ENCODE results near the gene NXPE4.
"Not testable (repeated sequence)": the region's sequence is repeated elsewhere in the genome, so short reads cannot be mapped to it uniquely, and the experiment has no call there.

NXPE4 gene

DNA sequence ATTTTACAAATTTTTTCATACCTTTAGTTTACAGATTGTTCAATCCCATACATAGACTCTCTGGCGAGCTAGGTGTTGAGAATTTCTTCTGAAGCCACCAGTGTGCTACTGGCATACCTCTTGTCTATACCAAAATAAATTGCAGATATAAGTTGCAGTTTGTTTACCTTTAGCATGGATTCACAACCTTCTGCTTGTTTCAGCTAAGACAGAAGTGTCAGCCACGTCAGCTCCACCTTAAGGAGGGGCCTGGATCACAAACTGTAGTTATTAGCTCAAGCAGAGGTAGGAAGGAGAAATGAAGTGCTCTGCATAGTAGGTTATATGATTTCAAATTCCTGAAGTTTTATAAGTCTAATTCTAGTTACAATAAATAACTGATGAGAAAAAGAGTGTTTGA, at the start of gene NXPE4:
Gene NXPE4 (minus strand): TSS at position 216 of the 400 bp plus-strand sequence. CDS start 1,027 bp downstream, outside the sequence.
- no peak for DNase-seq (ENCODE audit: low read depth)

- DNase-seq (ENCODE audit: low read depth), result not testable (repeated sequence)
Observed at GRCh38 chr11:114639440-114639839, 43.9 kb upstream of the NXPE4 start.

DNA sequence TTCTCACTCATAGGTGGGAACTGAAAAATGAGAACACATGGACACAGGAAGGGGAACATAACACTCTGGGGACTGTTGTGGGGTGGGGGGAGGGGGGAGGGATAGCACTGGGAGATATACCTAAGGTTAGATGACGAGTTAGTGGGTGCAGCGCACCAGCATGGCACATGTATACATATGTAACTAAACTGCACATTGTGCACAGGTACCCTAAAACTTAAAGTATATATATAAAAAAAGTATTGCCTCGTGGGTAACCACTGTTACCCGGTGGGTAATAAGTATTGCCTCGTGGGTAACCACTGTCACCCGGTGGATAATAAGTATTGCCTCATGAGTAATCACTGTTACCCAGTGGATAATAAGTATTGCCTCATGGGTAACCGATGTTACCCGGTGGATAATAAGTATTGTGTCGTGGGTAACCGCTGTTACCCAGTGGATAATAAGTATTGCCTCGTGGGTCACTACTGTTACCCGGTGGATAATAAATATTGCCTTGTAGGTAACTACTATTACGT, 35.9 kb upstream of the NXPE4 start:
- DNase-seq (ENCODE audit: low read depth), result not testable (repeated sequence)

- no peak for DNase-seq (ENCODE audit: low read depth)
Observed at GRCh38 chr11:114625294-114625693, 29.7 kb upstream of the NXPE4 start.

DNA sequence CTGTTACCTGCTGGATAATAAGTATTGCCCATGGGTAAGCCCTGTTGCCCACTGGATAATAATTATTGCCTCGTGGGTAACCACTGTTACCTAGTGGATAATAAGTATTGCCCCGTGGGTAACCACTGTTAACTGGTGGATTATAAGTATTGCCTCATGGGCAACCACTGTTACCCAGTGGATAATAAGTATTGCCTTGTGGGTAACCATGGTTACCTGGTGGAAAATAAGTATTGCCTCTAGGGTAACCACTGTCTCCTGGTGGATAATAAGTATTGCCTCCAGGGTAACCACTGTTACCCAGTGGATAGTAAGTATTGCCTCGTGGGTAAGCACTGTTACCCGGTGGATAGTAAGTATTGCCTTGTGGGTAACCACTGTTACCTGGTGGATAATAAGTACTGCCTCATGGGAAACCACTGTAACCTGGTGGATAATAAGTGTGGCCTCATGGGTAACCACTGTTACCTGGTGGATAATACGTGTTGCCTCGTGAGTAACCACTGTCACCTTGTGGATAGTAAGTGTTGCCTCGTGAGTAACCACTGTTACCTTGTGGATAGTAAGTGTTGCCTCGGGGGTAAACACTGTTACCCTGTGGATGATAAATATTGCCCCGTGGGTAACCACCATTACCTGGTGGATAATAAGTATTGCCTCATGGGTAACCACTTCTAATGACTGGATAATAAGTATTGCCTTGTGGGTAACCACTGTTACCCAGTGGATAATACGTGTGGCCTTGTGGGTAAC, 29.0 kb upstream of the NXPE4 start:
- no peak for DNase-seq (ENCODE audit: low read depth)

- DNase-seq (ENCODE audit: low read depth), result no peak
Observed at GRCh38 chr11:114623720-114624119, 28.1 kb upstream of the NXPE4 start.

GRCh38 chr11:114622858-114623257, 27.3 kb upstream of the NXPE4 start:
- DNase-seq (ENCODE audit: low read depth), result no peak

DNA sequence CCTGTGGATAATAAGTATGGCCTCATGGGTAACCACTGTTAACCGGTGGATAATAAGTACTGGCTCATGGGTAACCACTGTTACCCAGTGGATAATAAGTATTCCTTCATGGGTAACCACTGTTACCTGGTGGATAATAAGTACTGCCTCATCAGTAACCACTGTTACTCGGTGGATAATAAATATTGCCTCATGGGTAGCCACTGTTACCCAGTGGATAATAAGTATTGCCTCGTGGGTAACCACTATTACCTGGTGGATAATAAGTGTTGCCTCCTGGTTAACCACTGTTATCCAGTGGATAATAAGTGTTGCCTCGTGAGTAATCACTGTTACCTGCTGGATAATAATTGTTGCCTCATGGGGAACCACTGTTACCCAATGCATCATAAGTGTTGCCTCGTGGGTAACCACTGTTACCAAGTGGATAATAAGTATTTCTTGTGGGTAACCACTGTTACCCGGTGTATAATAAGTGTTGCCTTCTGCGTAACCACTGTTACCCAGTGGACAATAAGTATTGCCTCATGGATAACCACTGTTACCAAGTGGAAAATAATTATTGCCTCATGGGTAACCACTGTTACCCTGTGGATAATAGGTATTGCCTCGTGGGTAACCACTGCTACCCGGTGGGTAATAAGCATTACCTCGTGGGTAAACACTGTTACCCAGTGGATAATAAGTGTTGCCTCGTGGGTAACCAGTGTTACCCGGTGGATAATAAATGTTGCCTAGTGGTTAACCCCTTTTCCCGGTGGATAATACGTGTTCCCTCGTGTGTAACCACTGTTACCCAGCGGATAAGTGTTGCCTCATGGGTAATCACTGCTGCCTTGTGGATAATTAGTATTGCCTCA, 26.6 kb upstream of the NXPE4 start:
- no peak for DNase-seq (ENCODE audit: low read depth)

GRCh38 chr11:114621072-114621471, 25.5 kb upstream of the NXPE4 start:
- DNase-seq (ENCODE audit: low read depth), result no peak

GRCh38 chr11:114619659-114620173, 24.1 kb upstream of the NXPE4 start:
- no peak for DNase-seq (ENCODE audit: low read depth)

DNA sequence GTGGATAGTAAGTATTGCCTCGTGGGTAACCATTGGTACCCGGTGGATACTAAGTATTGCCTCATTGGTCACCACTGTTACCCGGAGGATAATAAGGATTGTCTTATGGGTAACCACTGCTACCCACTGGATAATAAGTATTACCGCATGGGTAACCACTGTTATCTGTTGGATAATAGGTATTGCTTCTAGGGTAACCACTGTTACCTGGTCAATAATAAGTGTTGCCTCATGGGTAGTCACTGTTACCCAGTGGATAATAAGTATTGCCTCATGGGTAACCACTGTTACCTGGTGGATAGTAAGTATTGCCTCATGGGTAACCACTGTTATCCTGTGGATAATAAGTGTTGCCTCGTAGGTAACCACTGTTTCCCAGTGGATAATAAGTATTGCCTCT, 22.6 kb upstream of the NXPE4 start:
- DNase-seq (ENCODE audit: low read depth), result no peak

- no peak for DNase-seq (ENCODE audit: low read depth)
Observed at GRCh38 chr11:114617157-114618124, 21.9 kb upstream of the NXPE4 start.

GRCh38 chr11:114616516-114616915, 20.9 kb upstream of the NXPE4 start:
- DNase-seq (ENCODE audit: low read depth), result no peak

DNA sequence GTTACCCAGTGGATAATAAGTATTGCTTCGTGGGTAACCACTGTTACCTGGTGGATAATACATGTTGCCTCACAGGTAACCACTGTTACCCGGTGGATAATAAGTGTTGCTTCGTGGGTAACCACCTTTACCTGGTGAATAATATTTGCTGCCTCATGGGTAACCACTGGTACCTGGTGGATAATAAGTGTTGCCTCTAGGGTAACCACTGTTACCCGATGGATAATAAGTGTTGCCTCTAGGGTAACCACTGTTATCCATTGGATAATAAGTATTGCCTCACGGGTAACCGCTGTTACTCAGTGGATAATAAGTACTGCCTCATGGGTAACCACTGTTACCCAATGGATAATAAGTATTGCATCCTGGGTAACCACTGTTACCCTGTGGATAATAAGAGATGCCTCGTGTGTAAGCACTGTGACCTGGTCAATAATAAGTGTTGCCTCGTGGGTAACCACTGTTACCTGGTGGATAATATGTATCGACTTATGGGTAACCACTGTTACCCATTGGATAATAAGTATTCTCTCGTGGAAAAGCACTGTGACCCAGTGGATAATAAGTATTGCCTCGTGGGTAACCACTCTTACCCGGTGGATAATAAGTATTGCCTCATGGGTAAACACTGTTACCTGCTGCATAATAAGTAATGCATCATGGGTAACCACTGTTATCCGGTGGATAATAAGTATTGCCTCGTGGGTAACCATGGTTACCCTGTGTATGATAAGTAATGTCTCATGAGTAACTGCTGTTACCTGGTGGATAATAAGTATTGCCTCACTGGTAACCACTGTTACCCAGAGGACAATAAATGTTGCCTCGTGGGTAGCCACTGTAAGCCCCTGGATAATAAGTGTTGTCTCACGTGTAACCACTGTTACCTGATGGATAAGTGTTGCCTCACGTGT, 20.1 kb upstream of the NXPE4 start:
- no peak for DNase-seq (ENCODE audit: low read depth)

GRCh38 chr11:114614127-114614720, 18.6 kb upstream of the NXPE4 start:
- no peak for DNase-seq (ENCODE audit: low read depth)

GRCh38 chr11:114613094-114613493, 17.5 kb upstream of the NXPE4 start:
- not testable (repeated sequence) for DNase-seq (ENCODE audit: low read depth)

GRCh38 chr11:114612686-114613085, 17.1 kb upstream of the NXPE4 start:
- DNase-seq (ENCODE audit: low read depth), result no peak

GRCh38 chr11:114612199-114612598, 16.6 kb upstream of the NXPE4 start:
- DNase-seq (ENCODE audit: low read depth), result not testable (repeated sequence)

DNA sequence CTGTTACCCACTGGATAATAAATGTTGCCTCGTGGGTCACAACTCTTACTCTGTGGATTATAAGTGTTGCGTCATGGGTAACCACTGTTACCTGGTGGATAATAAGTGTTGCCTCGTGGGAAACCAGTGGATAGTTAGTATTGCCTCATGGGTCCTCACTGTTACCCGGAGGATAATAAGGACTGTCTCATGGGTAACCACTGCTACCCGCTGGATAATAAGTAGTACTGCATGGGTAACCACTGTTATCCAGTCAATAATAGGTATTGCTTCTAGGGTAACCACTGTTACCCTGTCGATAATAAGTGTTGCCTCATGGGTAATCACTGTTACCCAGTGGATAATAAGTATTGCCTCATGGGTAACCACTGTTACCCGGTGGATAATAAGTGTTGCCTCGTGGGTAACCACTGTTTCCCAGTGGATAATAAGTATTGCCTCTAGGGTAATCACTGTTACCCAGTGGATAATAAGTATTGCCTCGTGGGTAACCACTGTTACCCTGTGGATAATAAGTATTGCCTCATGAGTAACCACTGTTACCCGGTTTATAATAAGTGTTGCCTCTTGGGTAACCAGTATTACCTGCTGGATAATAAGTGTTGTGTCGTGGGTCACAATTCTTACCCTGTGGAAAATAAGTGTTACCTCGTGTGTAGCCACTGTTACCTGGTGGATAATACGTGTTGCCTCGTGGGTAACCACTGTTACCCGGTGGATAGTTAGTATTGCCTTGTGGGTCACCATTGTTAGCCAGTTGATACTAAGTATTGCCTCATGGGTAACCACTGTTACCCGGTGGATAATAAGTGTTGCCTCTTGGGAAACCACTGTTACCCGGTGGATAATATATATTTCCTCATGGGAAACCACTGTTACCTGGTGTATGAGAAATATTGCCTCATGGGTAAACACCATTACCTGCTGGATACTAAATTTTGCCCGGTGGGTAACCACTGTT, 15.7 kb upstream of the NXPE4 start:
- no peak for DNase-seq (ENCODE audit: low read depth)

All from HS-5 (cell line).